HCT116 (cell line): ENCODE results near the gene TDRD7. TPM values are rescaled to one million over a fixed set of nuclear protein-coding genes. Genes with fewer than 3 reads are reported as not detected.

Experiments
- ATAC-seq: fragments of 200-7000 bp; cut with Tn5 transposase; 2 replicates; pipeline ENCODE4 v1.9.1; 2020; ENCODE audit warnings: mild to moderate bottlenecking, moderate library complexity
- BruUV-seq: library from RNA; stranded (reverse); fragments of 400-500 nt; replicated peaks from 2 replicates; lab custom pipeline; 2021; lab: Mats Ljungman, UMichigan
- CTCF ChIA-PET: fragments of 300-600 bp; sonication (Branson Sonifier 250); formaldehyde crosslinking; loops from one replicate; lab custom pipeline; 2021; ENCODE audit warnings: antibody characterized with exemption; lab: Charles Lee
- POLR2A ChIA-PET: fragments of 300-600, 350-600 bp; sonication (Branson Sonifier 250); formaldehyde crosslinking; loops from one replicate; lab custom pipeline; 2021; ENCODE audit warnings: antibody characterized with exemption; lab: Charles Lee
- RAD21 ChIA-PET, 2 experiments: fragments of 300-600 bp; sonication (Branson Sonifier 250); formaldehyde crosslinking; loops; one replicate each; lab custom pipeline; 2023; ENCODE audit warnings: low total read pairs in 2 of 2; ENCODE audit not compliant: uncharacterized antibody in 2 of 2, unreplicated experiment in 2 of 2, low non-redundant PET in 1 of 2; lab: Charles Lee
- DNase-seq: peaks from one replicate; pipeline ENCODE4 v3.0.0-alpha.2; 2010; ENCODE audit warnings: low read depth, low spot score
- H2AFZ ChIP-seq: fragments of 200-600 bp; shearing (Covaris generic), sonication (generic); 2 replicates; pipeline ENCODE4 v1.6.1; 2017; ENCODE audit warnings: low read depth, mixed run types, mixed read lengths, antibody characterized with exemption, low read length; ENCODE audit not compliant: poor library complexity, severe bottlenecking
- H3K27ac ChIP-seq: 2 replicates; pipeline ENCODE4 v1.5.1; 2012; ENCODE audit warnings: low read depth, low read length
- H3K27me3 ChIP-seq: fragments of 200-600 bp; sonication (generic); 2 replicates; pipeline ENCODE4 v1.6.1; 2016; ENCODE audit warnings: mixed run types, low read length, mixed read lengths; ENCODE audit not compliant: insufficient read depth
- H3K36me3 ChIP-seq, 2 experiments: fragments of 200-500 bp in 1 of 2; fragments of 200-600 bp in 1 of 2; sonication (Bioruptor generic) in 1 of 2; sonication (generic) in 1 of 2; 2 replicates each; pipeline versions ENCODE4 v1.5.1 to v1.6.1; 2014 to 2016; ENCODE audit warnings: low read length in 2 of 2, inconsistent platforms in 1 of 2, mixed read lengths in 1 of 2, mixed run types in 1 of 2; ENCODE audit not compliant: insufficient read depth in 2 of 2, control insufficient read depth in 1 of 2
- H3K4me1 ChIP-seq, 2 experiments: fragments of 200-600 bp in 1 of 2; sonication (generic) in 1 of 2; 2 replicates each; pipeline versions ENCODE4 v1.5.1 to v1.6.1; 2012 to 2017; ENCODE audit warnings: low read length in 2 of 2, inconsistent platforms in 1 of 2, mild to moderate bottlenecking in 1 of 2, mixed read lengths in 1 of 2, mixed run types in 1 of 2, moderate library complexity in 1 of 2; ENCODE audit not compliant: insufficient read depth in 2 of 2, control insufficient read depth in 1 of 2
- H3K4me2 ChIP-seq: fragments of 200-600 bp; sonication (generic); 2 replicates; pipeline ENCODE4 v1.6.1; 2017; ENCODE audit warnings: mixed run types, low read length, mixed read lengths
- H3K4me3 ChIP-seq, 2 experiments: fragments of 200-600 bp in 1 of 2; sonication (generic) in 1 of 2; replicated peaks in 1 of 2; 2 replicates each; pipeline ENCODE4 v1.5.1; 2011 to 2016; ENCODE audit warnings: low read length in 2 of 2, control low read depth in 1 of 2, low read depth in 1 of 2, mild to moderate bottlenecking in 1 of 2, mixed read lengths in 1 of 2, mixed run types in 1 of 2
- H3K79me2 ChIP-seq: fragments of 200-600 bp; sonication (generic); 2 replicates; pipeline ENCODE4 v1.6.1; 2017; ENCODE audit warnings: mild to moderate bottlenecking, mixed run types, low read length, moderate library complexity, mixed read lengths; ENCODE audit not compliant: insufficient read depth
- H3K9ac ChIP-seq: fragments of 200-600 bp; sonication (generic); 2 replicates; pipeline ENCODE4 v1.6.1; 2016; ENCODE audit warnings: low read length, mixed read lengths
- H3K9me2 ChIP-seq: fragments of 200-600 bp; sonication (generic), shearing (Covaris generic); 2 replicates; pipeline ENCODE4 v1.6.1; 2017; ENCODE audit warnings: mixed run types, mild to moderate bottlenecking, moderate library complexity; ENCODE audit not compliant: insufficient read depth
- H3K9me3 ChIP-seq, 2 experiments: fragments of 200-500 bp in 1 of 2; fragments of 200-600 bp in 1 of 2; sonication (Bioruptor generic) in 1 of 2; sonication (generic) in 1 of 2; 2 replicates each; pipeline ENCODE4 v1.6.1; 2014 to 2017; ENCODE audit warnings: low read length in 2 of 2, mixed read lengths in 2 of 2, inconsistent platforms in 1 of 2, low read depth in 1 of 2, mild to moderate bottlenecking in 1 of 2, mixed run types in 1 of 2, moderate library complexity in 1 of 2; ENCODE audit not compliant: control insufficient read depth in 1 of 2, insufficient read depth in 1 of 2
- H4K20me1 ChIP-seq: fragments of 200-600 bp; sonication (generic), shearing (Covaris generic); 2 replicates; pipeline ENCODE4 v1.6.1; 2017; ENCODE audit warnings: mixed run types, mild to moderate bottlenecking, moderate library complexity; ENCODE audit not compliant: insufficient read depth
- CBX3 ChIP-seq: IDR thresholded peaks from 2 replicates; pipeline ENCODE4 v1.6.1; 2012; ENCODE audit warnings: low read depth
- CEBPB ChIP-seq: IDR thresholded peaks from 2 replicates; pipeline ENCODE4 v1.6.1; 2012; ENCODE audit warnings: low read depth
- EGR1 ChIP-seq: IDR thresholded peaks from 2 replicates; pipeline ENCODE4 v1.6.1; 2012; ENCODE audit warnings: low read depth
- ELF1 ChIP-seq: IDR thresholded peaks from 2 replicates; pipeline ENCODE4 v1.6.1; 2012; ENCODE audit warnings: low read depth, borderline replicate concordance
- EZH2phosphoT487 ChIP-seq: fragments of 200-600 bp; IDR thresholded peaks from 2 replicates; pipeline ENCODE4 v1.6.1; 2018; ENCODE audit warnings: antibody characterized with exemption, borderline replicate concordance
- FOSL1 ChIP-seq: IDR thresholded peaks from 2 replicates; pipeline ENCODE4 v1.6.1; 2012; ENCODE audit warnings: low read depth
- JUND ChIP-seq: IDR thresholded peaks from 2 replicates; pipeline ENCODE4 v1.6.1; 2012
- POLR2A ChIP-seq: IDR thresholded peaks from 2 replicates; pipeline ENCODE4 v1.7.0; 2011; ENCODE audit warnings: borderline replicate concordance; ENCODE audit not compliant: insufficient read depth, insufficient read length; ENCODE audit errors: extremely low read depth
- RAD21 ChIP-seq: IDR thresholded peaks from 2 replicates; pipeline ENCODE4 v1.6.1; 2012; ENCODE audit warnings: low read depth, mild to moderate bottlenecking
- SP1 ChIP-seq: IDR thresholded peaks from 2 replicates; pipeline ENCODE4 v1.6.1; 2012; ENCODE audit warnings: low read depth
- SRF ChIP-seq: IDR thresholded peaks from 2 replicates; pipeline ENCODE4 v1.6.1; 2012; ENCODE audit warnings: low read depth
- TCF7L2 ChIP-seq: IDR thresholded peaks from 2 replicates; pipeline ENCODE4 v1.7.0; 2011; ENCODE audit warnings: borderline replicate concordance, inconsistent platforms; ENCODE audit not compliant: insufficient read depth, insufficient read length; ENCODE audit errors: extremely low read depth
- ZFX ChIP-seq: fragments of 450-650 bp; IDR thresholded peaks from 2 replicates; pipeline ENCODE4 v1.6.1; 2017
- ZNF274 ChIP-seq: fragments of 200-500 bp; sonication (Bioruptor generic); IDR thresholded peaks from 2 replicates; pipeline ENCODE4 v1.6.1; 2014; ENCODE audit warnings: mild to moderate bottlenecking, low read depth, low read length, inconsistent platforms
- intact Hi-C: fragments of 100-400 bp; cut with micrococcal nuclease; formaldehyde crosslinking; loops from 2 replicates; pipeline ENCODE4 v1.10.0; 2022
- total RNA-seq: library from RNA; stranded (reverse); gene quantifications from one replicate; pipeline ENCODE4 v1.2.1, GENCODE V29; 2021; ENCODE audit not compliant: unreplicated experiment
- TF ChIP-seq, protein P1 (sequence below): IDR thresholded peaks from 2 replicates; pipeline ENCODE4 v1.6.1; 2012
- TF ChIP-seq, protein P2 (sequence below): IDR thresholded peaks from 2 replicates; pipeline ENCODE4 v1.6.1; 2012; ENCODE audit warnings: low read depth
- TF ChIP-seq, protein P3 (sequence below): IDR thresholded peaks from 2 replicates; pipeline ENCODE4 v1.6.1; 2012
- TF ChIP-seq, protein P4 (sequence below): IDR thresholded peaks from 2 replicates; pipeline ENCODE4 v1.6.1; 2011; ENCODE audit warnings: mild to moderate bottlenecking, low read length, moderate library complexity; ENCODE audit not compliant: insufficient replicate concordance; ENCODE audit errors: extremely low read depth

TDRD7 gene
- total RNA-seq, 1 experiment from 2014 or later = 8.0 TPM

- Histone ChIP-seq H3K27me3 (no peaks in the 10 kb centered on the region), H3K4me3 (no peak overlapping the region), H3K27ac (no peak overlapping the region), H3K9me2 (no peaks in the 10 kb centered on the region), H3K4me2 (peak overlapping the region; percentile 11; the same call in 1 of the 2 replicates), H4K20me1 (no peaks in the 10 kb centered on the region), H3K4me1 (peaks cover 0 to 13% of the 10 kb centered on the region in 2 experiments; a peak in 2 of 4 replicates), H3K79me2 (no peaks in the 10 kb centered on the region), H2AFZ (no peak overlapping the region), H3K9ac (no peak overlapping the region), H3K36me3 (no peaks in the 10 kb centered on the region), H3K9me3 (no peaks in the 10 kb centered on the region)
- ChIA-PET CTCF (interaction anchor here (1.0 to 2.2 kb wide), 4 partner anchors 10 to 246 kb away, joined by 3 to 5 read pairs (median 4); partner anchors contain the start of genes NCBP1 and TSTD2), POLR2A (no interaction called here), RAD21 (no interaction called here)
- ATAC-seq (0 out of 2 replicates have a peak, but pooled peaks have one; percentile 3), DNase-seq (no peak)
- no TSS peak for BruUV-seq
- intact Hi-C loops = loop anchor here (1.0 kb wide), 2 partner anchors 211 to 228 kb away; no protein-coding TSS in a partner anchor
- TF ChIP-seq EZH2phosphoT487 (no peak), FOSL1 (no peak), TCF7L2 (no peak), CEBPB (no peak), CBX3 (no peak), POLR2A (no peak), SP1 (no peak), ZNF274 (no peak), SRF (no peak), EGR1 (no peak), ELF1 (no peak), RAD21 (no peak), JUND (no peak), ZFX (no peak)
- TF ChIP-seq, protein P1, sequence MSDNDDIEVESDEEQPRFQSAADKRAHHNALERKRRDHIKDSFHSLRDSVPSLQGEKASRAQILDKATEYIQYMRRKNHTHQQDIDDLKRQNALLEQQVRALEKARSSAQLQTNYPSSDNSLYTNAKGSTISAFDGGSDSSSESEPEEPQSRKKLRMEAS = no peak
- TF ChIP-seq, protein P2, sequence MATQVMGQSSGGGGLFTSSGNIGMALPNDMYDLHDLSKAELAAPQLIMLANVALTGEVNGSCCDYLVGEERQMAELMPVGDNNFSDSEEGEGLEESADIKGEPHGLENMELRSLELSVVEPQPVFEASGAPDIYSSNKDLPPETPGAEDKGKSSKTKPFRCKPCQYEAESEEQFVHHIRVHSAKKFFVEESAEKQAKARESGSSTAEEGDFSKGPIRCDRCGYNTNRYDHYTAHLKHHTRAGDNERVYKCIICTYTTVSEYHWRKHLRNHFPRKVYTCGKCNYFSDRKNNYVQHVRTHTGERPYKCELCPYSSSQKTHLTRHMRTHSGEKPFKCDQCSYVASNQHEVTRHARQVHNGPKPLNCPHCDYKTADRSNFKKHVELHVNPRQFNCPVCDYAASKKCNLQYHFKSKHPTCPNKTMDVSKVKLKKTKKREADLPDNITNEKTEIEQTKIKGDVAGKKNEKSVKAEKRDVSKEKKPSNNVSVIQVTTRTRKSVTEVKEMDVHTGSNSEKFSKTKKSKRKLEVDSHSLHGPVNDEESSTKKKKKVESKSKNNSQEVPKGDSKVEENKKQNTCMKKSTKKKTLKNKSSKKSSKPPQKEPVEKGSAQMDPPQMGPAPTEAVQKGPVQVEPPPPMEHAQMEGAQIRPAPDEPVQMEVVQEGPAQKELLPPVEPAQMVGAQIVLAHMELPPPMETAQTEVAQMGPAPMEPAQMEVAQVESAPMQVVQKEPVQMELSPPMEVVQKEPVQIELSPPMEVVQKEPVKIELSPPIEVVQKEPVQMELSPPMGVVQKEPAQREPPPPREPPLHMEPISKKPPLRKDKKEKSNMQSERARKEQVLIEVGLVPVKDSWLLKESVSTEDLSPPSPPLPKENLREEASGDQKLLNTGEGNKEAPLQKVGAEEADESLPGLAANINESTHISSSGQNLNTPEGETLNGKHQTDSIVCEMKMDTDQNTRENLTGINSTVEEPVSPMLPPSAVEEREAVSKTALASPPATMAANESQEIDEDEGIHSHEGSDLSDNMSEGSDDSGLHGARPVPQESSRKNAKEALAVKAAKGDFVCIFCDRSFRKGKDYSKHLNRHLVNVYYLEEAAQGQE = no peak
- TF ChIP-seq, protein P3, sequence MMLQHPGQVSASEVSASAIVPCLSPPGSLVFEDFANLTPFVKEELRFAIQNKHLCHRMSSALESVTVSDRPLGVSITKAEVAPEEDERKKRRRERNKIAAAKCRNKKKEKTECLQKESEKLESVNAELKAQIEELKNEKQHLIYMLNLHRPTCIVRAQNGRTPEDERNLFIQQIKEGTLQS = no peak
- TF ChIP-seq, protein P4, sequence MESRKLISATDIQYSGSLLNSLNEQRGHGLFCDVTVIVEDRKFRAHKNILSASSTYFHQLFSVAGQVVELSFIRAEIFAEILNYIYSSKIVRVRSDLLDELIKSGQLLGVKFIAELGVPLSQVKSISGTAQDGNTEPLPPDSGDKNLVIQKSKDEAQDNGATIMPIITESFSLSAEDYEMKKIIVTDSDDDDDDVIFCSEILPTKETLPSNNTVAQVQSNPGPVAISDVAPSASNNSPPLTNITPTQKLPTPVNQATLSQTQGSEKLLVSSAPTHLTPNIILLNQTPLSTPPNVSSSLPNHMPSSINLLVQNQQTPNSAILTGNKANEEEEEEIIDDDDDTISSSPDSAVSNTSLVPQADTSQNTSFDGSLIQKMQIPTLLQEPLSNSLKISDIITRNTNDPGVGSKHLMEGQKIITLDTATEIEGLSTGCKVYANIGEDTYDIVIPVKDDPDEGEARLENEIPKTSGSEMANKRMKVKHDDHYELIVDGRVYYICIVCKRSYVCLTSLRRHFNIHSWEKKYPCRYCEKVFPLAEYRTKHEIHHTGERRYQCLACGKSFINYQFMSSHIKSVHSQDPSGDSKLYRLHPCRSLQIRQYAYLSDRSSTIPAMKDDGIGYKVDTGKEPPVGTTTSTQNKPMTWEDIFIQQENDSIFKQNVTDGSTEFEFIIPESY = no peak
Observed at GRCh38 chr9:97387504-97387886, 24.4 kb upstream of the TDRD7 start.
